Activated CD8-positive, alpha-beta T cell treated with anti-CD3 and anti-CD28 coated beads for 36 hours (primary cell): ENCODE measurements around the gene LTBP4. TPM values are rescaled to one million over a fixed set of nuclear protein-coding genes. Genes with fewer than 3 reads are reported as not detected.

ENCODE experiments used
- ATAC-seq: fragments of 200-7000 bp; cut with Tn5 transposase; one replicate; pipeline ENCODE4 v1.10.0; 2021; ENCODE audit warnings: mild to moderate bottlenecking, moderate library complexity
- CTCF ChIA-PET: fragments of 350-600 bp; sonication (Branson Sonifier 250); formaldehyde crosslinking; loops from one replicate; lab custom pipeline; 2021; ENCODE audit warnings: antibody characterized with exemption; lab: Charles Lee
- POLR2A ChIA-PET: fragments of 350-600 bp; sonication (Branson Sonifier 250); formaldehyde crosslinking; loops from one replicate; lab custom pipeline; 2021; ENCODE audit warnings: antibody characterized with exemption; lab: Charles Lee
- DNase-seq: peaks from one replicate; pipeline ENCODE4 v3.0.0-alpha.2; 2020
- H3K27ac Mint-ChIP-seq: one replicate; pipeline ENCODE4 v1.8.0; 2021; ENCODE audit warnings: mild to moderate bottlenecking, mixed read lengths
- H3K27me3 Mint-ChIP-seq: one replicate; pipeline ENCODE4 v1.8.0; 2021; ENCODE audit warnings: mixed read lengths
- H3K36me3 Mint-ChIP-seq: one replicate; pipeline ENCODE4 v1.8.0; 2021; ENCODE audit warnings: low read depth, mixed read lengths
- H3K4me1 Mint-ChIP-seq: one replicate; pipeline ENCODE4 v1.8.0; 2021; ENCODE audit warnings: low read depth, mixed read lengths
- H3K4me3 Mint-ChIP-seq: one replicate; pipeline ENCODE4 v1.8.0; 2021; ENCODE audit warnings: mild to moderate bottlenecking, moderate library complexity, mixed read lengths
- H3K9me3 Mint-ChIP-seq: one replicate; pipeline ENCODE4 v1.8.0; 2021; ENCODE audit warnings: mixed read lengths
- intact Hi-C: fragments of 100-400 bp; cut with micrococcal nuclease; formaldehyde crosslinking; loops from one replicate; pipeline ENCODE4 v1.10.0; 2022
- total RNA-seq, 2 experiments: library from RNA; stranded (reverse); gene quantifications; one replicate each; pipeline ENCODE4 v1.2.3, GENCODE V29; 2021
- TF ChIP-seq, protein P1 (sequence below): fragments of 200-600 bp; IDR thresholded peaks from one replicate; pipeline ENCODE4 v1.8.0; 2022; ENCODE audit warnings: antibody characterized with exemption, mild to moderate bottlenecking

The LTBP4 gene
- total RNA-seq, 2 experiments from 2014 or later: 117 to 121 TPM

DNA sequence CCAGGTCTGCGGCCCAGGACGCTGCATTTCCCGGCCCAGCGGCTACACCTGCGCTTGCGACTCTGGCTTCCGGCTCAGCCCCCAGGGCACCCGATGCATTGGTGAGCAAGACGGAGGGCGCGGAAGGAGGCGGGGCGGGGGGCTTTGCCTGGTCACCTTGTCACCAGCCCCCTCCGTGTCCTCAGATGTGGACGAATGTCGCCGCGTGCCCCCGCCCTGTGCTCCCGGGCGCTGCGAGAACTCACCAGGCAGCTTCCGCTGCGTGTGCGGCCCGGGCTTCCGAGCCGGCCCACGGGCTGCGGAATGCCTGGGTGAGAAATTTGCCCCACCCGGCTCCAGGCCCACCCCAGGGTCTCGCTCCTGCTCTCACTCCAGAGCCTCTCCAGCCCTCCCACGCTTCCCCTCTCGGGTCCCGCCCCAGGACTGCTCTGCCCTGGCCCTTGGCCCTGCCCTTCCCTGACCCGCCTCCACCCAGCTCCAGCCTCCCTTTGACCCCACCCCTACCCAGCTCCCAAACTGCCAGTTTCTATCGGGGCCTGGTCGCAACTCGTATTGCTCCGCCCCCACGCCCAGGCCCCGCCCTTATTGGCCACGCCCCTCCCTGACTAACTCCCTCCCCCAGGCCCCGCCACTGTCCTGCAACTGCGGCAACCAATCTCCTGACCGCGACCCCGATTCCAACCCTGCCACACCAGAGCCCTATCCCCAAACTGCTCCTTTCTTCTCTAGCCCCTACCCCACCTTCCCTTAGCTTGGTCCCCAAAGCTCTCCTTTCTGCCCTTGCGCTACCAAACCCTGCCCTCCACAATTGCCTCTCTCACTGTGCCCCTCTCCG, 8.6 kb downstream of the LTBP4 start:
- DNase-seq (peak; percentile 96), ATAC-seq (peak; percentile 58)
- peaks cover 55% of the 10 kb centered on the region for H3K4me1 Mint-ChIP-seq
- ChIA-PET CTCF (interaction anchor here (0.7 to 3.1 kb wide), 5 partner anchors 7 to 169 kb away, joined by 3 to 17 read pairs (median 5); partner anchors contain the start of genes LTBP4 and RAB4B), POLR2A (interaction anchor here (0.5 to 1.6 kb wide), 6 partner anchors 10 to 61 kb away, joined by 3 to 5 read pairs (median 4); no protein-coding TSS in a partner anchor)
- H3K4me3 Mint-ChIP-seq: peak overlapping the region; percentile 80
- intact Hi-C loops: no loop called here
- no peaks in the 10 kb centered on the region for H3K9me3 Mint-ChIP-seq
- peak overlapping the region; percentile 98 for H3K27ac Mint-ChIP-seq
- peaks cover 11% of the 10 kb centered on the region for H3K36me3 Mint-ChIP-seq
- no peaks in the 10 kb centered on the region for H3K27me3 Mint-ChIP-seq
- TF ChIP-seq, protein P1, sequence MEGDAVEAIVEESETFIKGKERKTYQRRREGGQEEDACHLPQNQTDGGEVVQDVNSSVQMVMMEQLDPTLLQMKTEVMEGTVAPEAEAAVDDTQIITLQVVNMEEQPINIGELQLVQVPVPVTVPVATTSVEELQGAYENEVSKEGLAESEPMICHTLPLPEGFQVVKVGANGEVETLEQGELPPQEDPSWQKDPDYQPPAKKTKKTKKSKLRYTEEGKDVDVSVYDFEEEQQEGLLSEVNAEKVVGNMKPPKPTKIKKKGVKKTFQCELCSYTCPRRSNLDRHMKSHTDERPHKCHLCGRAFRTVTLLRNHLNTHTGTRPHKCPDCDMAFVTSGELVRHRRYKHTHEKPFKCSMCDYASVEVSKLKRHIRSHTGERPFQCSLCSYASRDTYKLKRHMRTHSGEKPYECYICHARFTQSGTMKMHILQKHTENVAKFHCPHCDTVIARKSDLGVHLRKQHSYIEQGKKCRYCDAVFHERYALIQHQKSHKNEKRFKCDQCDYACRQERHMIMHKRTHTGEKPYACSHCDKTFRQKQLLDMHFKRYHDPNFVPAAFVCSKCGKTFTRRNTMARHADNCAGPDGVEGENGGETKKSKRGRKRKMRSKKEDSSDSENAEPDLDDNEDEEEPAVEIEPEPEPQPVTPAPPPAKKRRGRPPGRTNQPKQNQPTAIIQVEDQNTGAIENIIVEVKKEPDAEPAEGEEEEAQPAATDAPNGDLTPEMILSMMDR: no peak

DNA sequence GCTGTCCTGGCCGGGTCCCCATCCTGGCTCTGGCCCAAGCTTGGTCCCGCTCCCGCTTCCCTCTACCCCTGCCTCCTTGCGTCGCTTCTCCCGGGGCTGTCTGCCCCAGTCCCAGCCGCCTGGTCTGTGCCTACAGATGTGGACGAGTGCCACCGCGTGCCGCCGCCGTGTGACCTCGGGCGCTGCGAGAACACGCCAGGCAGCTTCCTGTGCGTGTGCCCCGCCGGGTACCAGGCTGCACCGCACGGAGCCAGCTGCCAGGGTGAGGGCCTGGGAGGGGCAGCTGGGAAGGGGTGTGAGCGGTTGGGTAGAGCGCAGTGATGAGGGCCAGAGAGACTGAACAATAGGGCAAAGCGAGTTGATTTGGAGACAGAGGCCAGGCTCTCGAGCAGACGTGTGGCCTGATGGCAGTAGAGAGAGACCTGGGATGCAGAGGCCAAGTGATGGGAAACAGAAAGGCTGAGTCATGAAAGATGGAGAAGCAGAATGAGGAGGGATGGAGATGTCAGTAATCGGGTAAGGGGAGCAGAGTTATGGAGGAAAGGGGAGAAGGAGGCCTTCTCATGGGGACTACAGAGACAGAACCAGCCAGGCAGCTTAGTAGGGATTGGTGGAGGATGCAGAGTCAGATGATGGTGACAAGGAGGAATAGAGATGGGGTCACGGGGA, 9.4 kb downstream of the LTBP4 start:
- TF ChIP-seq, protein P1: no peak
- no peaks in the 10 kb centered on the region for H3K27me3 Mint-ChIP-seq
- H3K4me1 Mint-ChIP-seq: peaks cover 55% of the 10 kb centered on the region
- peak overlapping the region; percentile 80 for H3K4me3 Mint-ChIP-seq
- H3K27ac Mint-ChIP-seq: peak overlapping the region; percentile 98
- ATAC-seq (peak; percentile 3), DNase-seq (peak; percentile 75)
- ChIA-PET POLR2A (interaction anchor here (1.2 to 1.6 kb wide), 3 partner anchors 10 to 24 kb away, joined by 3 to 5 read pairs (median 5); no protein-coding TSS in a partner anchor), CTCF (interaction anchor here (1.0 to 3.1 kb wide), 5 partner anchors 8 to 198 kb away, joined by 3 to 17 read pairs (median 5); partner anchors contain the start of genes LTBP4 and RAB4B)
- H3K9me3 Mint-ChIP-seq: no peaks in the 10 kb centered on the region
- H3K36me3 Mint-ChIP-seq: peaks cover 15% of the 10 kb centered on the region
- intact Hi-C loops: no loop called here

DNA sequence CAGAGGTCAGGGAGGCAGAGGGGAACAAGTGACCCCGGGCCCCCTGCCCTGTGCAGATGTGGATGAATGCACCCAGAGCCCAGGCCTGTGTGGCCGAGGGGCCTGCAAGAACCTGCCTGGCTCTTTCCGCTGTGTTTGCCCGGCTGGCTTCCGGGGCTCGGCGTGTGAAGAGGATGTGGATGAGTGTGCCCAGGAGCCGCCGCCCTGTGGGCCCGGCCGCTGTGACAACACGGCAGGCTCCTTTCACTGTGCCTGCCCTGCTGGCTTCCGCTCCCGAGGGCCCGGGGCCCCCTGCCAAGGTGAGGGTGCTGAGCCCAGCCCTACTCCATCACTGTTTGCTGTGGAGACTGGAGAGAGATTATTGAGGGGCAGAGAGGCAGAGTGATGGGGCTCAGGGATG, 9.9 kb downstream of the LTBP4 start:
- no peaks in the 10 kb centered on the region for H3K27me3 Mint-ChIP-seq
- DNase-seq (no peak), ATAC-seq (no peak)
- H3K4me1 Mint-ChIP-seq: peaks cover 57% of the 10 kb centered on the region
- peak overlapping the region; percentile 98 for H3K27ac Mint-ChIP-seq
- TF ChIP-seq, protein P1: no peak
- H3K9me3 Mint-ChIP-seq: no peaks in the 10 kb centered on the region
- ChIA-PET POLR2A (interaction anchor here (0.8 kb wide), 1 partner anchor 195 kb away, joined by 3 read pairs; no protein-coding TSS in a partner anchor), CTCF (interaction anchor here (1.0 to 2.2 kb wide), 3 partner anchors 9 to 198 kb away, joined by 3 to 17 read pairs (median 3); partner anchors contain the start of gene LTBP4)
- intact Hi-C loops: no loop called here
- peaks cover 20% of the 10 kb centered on the region for H3K36me3 Mint-ChIP-seq
- H3K4me3 Mint-ChIP-seq: peak overlapping the region; percentile 80

DNA sequence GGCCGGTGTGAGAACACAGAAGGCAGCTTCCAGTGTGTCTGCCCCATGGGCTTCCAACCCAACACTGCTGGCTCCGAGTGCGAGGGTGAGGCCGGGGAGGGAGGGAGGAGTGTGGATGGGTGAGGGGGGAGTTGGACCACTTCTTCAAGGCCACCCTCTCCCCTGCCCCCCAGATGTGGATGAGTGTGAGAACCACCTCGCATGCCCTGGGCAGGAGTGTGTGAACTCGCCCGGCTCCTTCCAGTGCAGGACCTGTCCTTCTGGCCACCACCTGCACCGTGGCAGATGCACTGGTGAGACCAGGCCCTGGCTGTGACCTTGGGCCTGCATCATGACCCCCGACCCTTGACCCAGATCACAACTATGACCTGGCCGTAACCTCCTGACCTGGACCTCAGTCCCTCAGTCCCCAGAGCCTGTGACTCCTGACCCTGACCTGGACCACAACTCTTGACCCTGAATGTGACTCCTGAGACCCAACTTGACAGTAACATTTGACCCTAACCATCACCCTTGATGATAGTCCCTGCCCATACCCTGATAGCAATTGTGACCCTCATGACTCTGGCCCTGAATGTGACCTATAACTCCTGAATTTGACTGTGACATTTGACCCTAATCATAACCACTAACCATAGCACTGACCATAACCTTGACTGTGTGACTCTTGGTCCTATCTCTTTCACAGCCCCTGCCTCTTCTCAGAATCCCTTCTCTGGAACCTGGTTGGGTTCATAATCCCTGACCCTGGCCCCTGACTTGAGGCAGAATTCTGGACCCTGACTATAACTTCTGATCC, 10.9 kb downstream of the LTBP4 start:
- peak overlapping the region; percentile 84 for H3K4me3 Mint-ChIP-seq
- CTCF ChIA-PET: interaction anchor here (1.6 kb wide), 1 partner anchor 23 kb away, joined by 8 read pairs; no protein-coding TSS in a partner anchor
- DNase-seq (no peak), ATAC-seq (no peak)
- intact Hi-C loops: no loop called here
- peaks cover 52% of the 10 kb centered on the region for H3K4me1 Mint-ChIP-seq
- TF ChIP-seq, protein P1: no peak
- no peaks in the 10 kb centered on the region for H3K27me3 Mint-ChIP-seq
- H3K27ac Mint-ChIP-seq: peak overlapping the region; percentile 22
- peaks cover 21% of the 10 kb centered on the region for H3K36me3 Mint-ChIP-seq
- POLR2A ChIA-PET: interaction anchor here (0.8 to 3.6 kb wide), 2 partner anchors 8 to 194 kb away, joined by 3 to 31 read pairs; no protein-coding TSS in a partner anchor
- H3K9me3 Mint-ChIP-seq: no peaks in the 10 kb centered on the region
